ENCODE measurements around the gene SLC13A5.

The SLC13A5 gene

GRCh38 chr17:6636616-6637457 is 76.3 kb downstream of the SLC13A5 start:
- DNase-seq = no peak

GRCh38 chr17:6636105-6636504 is 77.1 kb downstream of the SLC13A5 start:
- no peak for DNase-seq
